ENCODE results near the gene JAKMIP1.

The JAKMIP1 gene

DNA sequence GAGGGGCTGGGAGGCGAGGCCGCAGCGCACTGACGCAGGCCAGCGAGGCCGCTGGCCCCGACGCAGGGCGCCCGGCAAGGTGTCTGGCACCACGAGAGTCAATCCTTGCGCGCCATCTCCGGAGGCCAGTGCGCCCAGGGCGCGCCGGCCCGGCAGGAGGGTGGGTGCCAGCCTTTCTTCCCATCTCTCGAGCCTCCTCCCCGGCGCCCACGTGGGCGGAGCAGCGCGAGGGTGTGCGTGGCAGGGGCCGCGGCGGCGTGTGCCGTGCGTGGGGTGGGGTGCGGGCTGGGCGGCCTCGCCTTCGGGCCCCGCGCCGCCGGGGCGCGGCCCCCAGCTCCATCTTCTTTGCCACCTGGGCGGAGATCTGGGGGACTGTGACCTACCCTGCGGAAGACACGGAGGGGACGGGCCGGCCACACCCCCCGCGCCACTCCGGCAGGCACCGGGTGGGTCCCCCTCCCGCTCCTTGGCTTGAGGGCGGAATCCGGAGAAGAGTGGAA, 877 bp downstream of the JAKMIP1 start:
- peak in 2 of 5 donors; percentile 25 to 54 for DNase-seq

- DNase-seq, result peak in 1 of 5 donors; percentile 66
These were observed 1.5 kb downstream of the JAKMIP1 start for GRCh38 chr4:6198768-6199421.

DNA sequence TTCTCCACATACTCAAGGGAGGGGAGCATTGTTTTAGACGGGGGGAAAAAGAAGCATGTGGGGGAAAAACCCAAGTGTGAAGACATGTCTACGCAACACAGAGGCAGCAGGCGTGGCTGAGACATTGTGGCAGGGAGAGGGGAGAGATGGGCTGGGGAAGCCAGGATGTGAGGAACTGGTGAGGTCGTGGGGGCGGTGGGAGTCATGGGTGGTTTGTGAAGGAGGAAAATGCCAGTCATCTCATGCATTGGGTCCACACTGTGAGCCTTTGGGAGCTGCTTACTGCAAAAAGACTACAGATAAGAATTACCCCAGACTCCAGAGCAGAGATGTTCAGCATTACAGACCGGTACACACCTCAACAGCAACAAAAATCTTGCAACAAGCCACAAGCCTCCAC, 2.1 kb downstream of the JAKMIP1 start:
- peak in 2 of 5 donors; percentile 23 to 48 for DNase-seq

- no peak for DNase-seq
These were observed 2.7 kb downstream of the JAKMIP1 start for GRCh38 chr4:6197433-6198174.

GRCh38 chr4:6196871-6197270, 3.5 kb downstream of the JAKMIP1 start:
- no peak for DNase-seq

DNA sequence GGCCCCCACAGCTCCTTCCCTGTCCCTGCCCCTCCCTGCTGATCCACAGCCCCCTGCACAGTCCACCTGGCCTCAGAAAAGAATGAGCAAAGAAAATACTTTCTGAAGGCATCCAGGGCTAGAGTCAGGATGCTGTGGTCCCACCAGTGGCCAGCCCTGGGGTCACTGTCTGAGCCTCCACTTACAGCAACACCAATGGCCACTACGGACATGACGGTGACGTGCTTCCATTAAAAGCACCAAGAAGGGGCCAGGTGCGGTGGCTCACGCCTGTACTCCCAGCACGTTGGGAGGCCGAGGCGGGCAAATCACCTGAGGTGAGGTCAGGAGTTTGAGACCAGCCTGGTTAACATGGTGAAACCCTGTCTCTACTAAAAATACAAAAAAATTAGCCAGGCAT, 4.0 kb downstream of the JAKMIP1 start:
- no peak for DNase-seq

DNA sequence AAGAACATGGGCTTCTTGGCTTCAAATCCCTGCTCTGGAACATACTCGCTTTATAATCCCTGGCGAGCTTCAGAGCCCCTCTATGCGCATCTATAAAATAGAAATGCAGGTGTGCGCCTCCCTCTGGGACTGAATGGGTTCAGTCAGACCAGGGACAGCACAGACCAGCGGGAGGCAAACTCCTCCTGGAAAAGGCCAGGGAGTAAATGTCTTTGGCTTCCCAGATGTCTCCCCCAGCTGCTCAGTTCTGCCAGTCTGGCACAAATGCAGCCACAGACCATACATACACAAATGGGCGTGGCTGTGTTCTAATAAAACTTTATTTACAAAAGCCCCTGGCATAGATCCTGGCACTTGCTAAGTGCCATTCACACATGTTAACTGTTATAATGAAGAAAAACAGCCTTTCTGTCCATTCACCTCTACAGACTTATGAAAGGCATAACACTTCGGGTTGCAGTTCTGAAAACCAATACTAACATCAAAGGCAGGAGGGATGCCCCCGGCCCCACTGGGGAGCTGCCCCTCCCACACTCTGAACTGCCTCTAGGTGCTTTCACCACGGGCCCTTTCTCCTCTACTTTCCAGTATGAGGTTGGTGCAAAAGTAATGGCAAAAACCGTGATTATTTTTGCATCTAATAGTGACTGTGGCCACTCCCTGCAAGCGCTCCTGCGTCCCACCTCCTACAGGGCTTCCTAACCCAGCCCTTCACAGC, 4.6 kb downstream of the JAKMIP1 start:
- DNase-seq, result no peak

DNA sequence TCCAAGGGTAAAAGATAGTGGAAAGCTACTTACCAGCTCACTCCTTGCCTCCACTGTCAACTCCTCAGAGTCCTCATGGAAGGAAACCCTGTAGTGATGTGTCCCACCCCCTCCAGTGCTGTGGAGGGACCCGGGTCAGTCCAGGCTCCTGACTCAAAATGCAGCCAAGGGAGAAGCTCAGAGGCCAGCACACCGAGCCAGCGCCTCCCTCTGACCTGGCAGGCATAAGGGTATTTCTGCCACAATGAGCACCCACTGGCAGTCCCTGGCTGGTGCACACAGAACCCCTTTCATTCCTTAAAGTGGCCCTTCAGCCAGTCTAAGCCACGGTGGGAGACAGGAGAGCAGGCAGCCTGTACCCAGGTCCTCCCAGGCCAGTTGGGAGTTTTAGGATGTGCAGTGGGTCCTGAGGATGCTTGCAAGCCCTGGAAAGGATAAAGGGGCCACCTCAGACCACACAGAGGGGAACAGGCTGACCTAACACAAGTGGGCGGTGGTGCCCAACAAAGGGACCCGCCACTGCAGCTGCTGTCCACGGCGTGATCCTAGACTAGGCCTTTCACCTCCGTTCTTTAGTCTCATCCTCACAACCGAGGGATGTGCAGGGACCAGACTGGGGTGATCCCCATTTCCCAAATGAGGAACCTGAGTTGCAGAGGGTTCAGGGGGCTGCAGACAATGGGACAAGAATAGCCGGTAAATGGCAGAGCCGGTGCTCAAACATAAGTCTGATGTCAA, 5.7 kb downstream of the JAKMIP1 start:
- no peak for DNase-seq

DNA sequence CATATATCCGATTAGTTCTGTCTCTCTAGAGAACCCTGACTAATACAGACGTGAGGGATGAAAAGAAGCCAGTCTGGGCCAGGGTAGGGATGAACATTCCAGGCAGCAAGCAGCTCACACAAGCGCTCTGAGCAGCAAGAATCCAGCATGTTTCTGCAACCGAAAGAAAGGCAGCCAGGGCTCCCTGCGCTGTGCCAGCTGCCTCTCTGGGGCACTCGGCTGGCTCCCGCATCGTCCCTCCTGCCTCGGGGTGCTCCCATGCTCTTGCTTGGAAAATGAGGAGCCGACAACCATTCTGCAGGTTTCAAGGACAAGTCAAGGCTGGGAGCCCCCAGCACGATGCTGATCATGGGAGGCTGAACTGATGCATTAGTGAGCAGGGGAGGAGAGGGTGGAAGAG, 7.0 kb downstream of the JAKMIP1 start:
- no peak for DNase-seq

DNA sequence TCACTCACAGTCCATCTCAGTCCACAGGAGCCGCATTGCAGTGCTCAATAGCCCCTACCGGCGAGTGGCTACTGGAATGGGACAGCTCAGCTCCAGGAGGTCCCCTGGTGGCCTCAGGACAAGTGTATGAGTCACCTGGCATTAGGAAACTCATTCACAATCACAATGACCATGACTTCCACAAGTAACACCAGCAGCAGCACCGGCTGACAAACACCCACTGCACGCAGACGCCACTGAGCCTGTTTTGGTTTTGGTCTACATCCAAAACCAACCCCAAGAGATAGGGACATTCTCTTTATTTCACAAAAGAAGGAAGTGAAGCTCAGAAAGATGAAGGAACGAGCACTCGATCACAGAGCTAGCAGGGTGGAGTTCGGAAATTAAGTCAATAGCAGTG, 8.1 kb downstream of the JAKMIP1 start:
- DNase-seq, result no peak

DNA sequence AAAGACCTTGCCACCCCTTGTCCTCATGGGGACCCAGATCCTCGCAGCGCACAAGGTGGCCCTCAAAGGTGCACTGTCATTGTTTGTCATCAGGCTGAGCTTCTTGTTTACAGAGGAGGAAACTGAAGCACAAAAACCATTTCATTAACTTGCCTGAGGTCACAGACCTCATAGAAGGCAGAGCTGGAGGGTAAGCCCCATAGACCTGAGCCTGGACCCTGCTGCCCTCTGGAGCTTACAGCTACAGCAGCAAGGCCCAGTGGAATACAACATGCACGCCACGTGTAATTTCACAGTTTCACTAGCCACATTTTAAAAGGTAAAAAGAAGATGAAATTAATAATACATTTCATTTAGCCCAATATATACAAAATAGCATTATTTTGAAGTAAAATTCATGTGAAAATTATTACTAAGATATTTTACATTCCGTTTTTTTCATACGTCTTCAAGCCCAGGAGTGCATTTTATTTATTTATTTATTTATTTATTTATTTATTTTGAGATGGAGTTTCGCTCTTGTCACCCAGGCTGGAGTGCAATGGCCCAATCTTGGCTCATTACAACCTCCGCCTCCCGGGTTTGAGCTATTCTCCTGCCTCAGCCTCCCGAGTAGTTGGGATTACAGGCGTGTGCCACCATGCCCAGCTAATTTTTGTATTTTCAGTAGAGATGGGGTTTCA, 8.8 kb downstream of the JAKMIP1 start:
- peak in 1 of 5 donors; percentile 65 for DNase-seq

- DNase-seq, result no peak
These were observed 9.9 kb downstream of the JAKMIP1 start for GRCh38 chr4:6190486-6190885.

- no peak for DNase-seq
These were observed 10.8 kb downstream of the JAKMIP1 start for GRCh38 chr4:6189511-6189910.

DNA sequence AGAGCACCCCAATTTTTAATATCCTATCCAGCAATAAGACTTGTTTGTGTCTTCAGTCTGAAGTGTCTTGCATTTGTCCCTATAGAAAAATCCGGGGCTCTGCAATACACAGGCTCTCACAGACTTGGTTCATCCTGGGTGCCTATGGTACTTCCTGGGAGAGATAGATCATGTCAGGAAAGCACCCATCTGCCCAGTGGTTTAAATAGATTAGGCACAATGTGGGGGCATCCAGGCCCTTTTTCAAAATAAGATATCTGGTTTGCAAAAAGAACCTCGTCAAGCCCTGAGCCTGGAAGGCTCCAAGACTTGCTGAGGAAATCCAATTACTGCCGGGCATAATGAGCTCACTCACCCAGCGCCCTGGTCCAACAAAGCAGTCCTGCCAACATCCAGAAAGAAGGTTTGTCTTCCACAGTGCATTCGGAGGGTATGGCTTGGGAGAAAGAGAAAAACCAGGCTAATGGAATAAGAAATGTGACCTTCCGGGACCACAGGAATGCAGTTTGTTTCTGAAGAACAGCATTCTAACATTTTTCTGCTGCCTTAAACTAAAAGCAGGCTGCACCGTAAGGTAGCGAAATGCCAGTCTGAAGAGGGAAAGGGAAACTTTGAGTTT, 11.6 kb downstream of the JAKMIP1 start:
- DNase-seq, result no peak

DNA sequence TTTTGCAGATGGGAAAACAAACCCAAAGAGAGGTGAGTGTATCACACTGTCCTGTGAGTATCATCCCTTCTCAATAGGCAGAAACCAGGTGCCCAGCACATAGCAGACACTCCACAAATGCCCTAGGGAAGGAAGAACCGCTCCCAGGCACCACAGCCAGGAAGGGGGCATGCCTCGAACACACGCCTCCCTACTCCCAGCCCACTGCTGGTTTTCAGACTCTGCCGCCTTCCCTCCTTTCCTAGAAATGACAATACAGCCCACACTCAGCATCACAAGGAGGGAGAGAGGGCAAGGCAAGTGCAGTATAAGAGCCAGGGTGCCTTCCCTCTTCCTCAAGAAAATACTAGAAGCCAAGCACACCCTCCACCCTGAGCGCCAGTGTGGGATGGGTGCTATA, 16.2 kb downstream of the JAKMIP1 start:
- DNase-seq, result no peak

- peak in 1 of 5 donors; percentile 88 for DNase-seq
These were observed 16.6 kb downstream of the JAKMIP1 start for GRCh38 chr4:6183740-6184139.

- DNase-seq, result no peak
These were observed 17.7 kb downstream of the JAKMIP1 start for GRCh38 chr4:6182376-6183280.

DNA sequence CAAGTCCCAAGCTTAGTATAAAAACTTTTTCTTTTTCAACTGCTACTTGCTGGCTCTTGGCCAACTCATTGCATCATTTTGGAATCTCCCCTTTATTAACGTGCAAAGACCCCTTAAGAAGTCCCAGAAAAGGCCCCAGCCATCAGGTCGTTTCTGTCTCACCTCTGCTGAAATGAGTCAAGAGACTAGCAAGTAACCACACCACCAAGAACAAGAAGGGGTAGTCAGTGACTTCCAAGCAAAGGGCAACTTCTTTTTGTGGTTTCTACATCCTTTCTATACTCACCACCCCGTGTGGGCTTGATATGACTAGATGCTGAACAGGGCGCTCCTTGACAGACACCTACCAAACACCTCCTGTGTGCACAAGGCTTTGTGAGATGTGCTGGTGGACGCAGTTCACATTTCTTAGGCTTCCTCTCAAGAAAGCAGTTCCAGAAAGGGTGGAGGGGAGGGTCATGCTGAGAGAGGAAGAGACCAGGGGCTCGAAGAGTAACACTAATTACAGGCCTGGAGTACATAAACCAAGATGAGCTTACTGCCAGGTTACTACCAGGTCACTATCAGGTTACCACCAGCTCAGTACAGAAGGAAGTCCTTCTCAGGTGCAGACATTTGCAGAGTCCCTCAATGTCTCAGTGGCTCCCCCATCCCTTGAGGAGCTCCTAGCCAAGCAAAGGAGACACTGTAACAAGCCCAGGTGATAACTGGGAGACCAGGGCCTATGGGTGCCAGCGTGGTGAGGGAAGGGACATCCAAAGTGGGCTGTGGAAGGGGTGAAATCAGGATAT, 19.3 kb downstream of the JAKMIP1 start:
- DNase-seq, result peak in 1 of 5 donors; percentile 98

- peak in 1 of 5 donors; percentile 90 for DNase-seq
These were observed 21.0 kb downstream of the JAKMIP1 start for GRCh38 chr4:6179362-6179761.

DNA sequence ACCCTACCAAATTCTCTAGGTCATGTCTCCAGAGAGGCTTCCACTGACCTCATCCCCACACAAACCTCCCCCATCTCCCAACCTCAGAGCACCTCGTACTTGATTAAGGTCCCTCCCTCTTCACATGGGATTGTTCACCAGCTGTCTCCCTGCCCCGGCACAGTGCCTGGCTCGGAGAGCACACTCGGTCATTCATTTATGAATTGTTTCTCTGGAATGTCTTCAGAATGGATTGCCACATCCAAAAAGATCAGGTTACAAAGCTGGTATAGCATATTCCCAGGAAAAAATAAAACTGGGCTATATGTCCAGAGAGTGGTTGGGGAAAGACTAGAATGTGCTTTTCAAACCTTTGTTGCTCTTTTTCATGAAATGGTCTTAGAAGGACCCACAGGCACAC, 21.6 kb downstream of the JAKMIP1 start:
- no peak for DNase-seq

Data from T-helper 1 cell (primary cell).